Glutamatergic neuron (in vitro differentiated cells): ENCODE measurements around the gene PALD1. TPM values are rescaled to one million over a fixed set of nuclear protein-coding genes. Genes with fewer than 3 reads are reported as not detected.

Experiments used
- DNase-seq: peaks from one replicate; pipeline ENCODE4 v3.0.0; 2022
- H3K27ac Mint-ChIP-seq: one replicate; pipeline ENCODE4 v1.8.0; 2020; ENCODE audit warnings: mild to moderate bottlenecking, mixed read lengths, inconsistent platforms; ENCODE audit not compliant: unreplicated experiment
- H3K27me3 Mint-ChIP-seq: one replicate; pipeline ENCODE4 v1.8.0; 2020; ENCODE audit warnings: mild to moderate bottlenecking, moderate library complexity, mixed read lengths, inconsistent platforms; ENCODE audit not compliant: unreplicated experiment
- H3K36me3 Mint-ChIP-seq: one replicate; pipeline ENCODE4 v1.8.0; 2020; ENCODE audit warnings: mild to moderate bottlenecking, mixed read lengths, inconsistent platforms; ENCODE audit not compliant: unreplicated experiment
- H3K4me1 Mint-ChIP-seq: one replicate; pipeline ENCODE4 v1.8.0; 2020; ENCODE audit warnings: mild to moderate bottlenecking, low read depth, mixed read lengths, inconsistent platforms; ENCODE audit not compliant: unreplicated experiment
- H3K4me3 Mint-ChIP-seq: one replicate; pipeline ENCODE4 v1.8.0; 2020; ENCODE audit warnings: mild to moderate bottlenecking, mixed read lengths, inconsistent platforms; ENCODE audit not compliant: unreplicated experiment
- H3K9me3 Mint-ChIP-seq: one replicate; pipeline ENCODE4 v1.8.0; 2020; ENCODE audit warnings: mild to moderate bottlenecking, moderate library complexity, mixed read lengths, inconsistent platforms; ENCODE audit not compliant: unreplicated experiment
- total RNA-seq: library from RNA; stranded (reverse); fragmentation: NEBNext Ultra II Directional; extraction: Animal tissue kit (Norgen Biotek cat#: 25700); gene quantifications from one replicate; pipeline ENCODE4 v1.2.1, GENCODE V29; 2021; ENCODE audit not compliant: unreplicated experiment
- TF ChIP-seq, protein P1 (sequence below): fragments of 200-600 bp; sonication (generic); IDR thresholded peaks from one replicate; pipeline ENCODE4 v1.5.0; 2021; ENCODE audit not compliant: partially characterized antibody, unreplicated experiment

Gene PALD1
- total RNA-seq, 1 donor from 2014 or later, result 15.5 TPM

- TF ChIP-seq, protein P1, sequence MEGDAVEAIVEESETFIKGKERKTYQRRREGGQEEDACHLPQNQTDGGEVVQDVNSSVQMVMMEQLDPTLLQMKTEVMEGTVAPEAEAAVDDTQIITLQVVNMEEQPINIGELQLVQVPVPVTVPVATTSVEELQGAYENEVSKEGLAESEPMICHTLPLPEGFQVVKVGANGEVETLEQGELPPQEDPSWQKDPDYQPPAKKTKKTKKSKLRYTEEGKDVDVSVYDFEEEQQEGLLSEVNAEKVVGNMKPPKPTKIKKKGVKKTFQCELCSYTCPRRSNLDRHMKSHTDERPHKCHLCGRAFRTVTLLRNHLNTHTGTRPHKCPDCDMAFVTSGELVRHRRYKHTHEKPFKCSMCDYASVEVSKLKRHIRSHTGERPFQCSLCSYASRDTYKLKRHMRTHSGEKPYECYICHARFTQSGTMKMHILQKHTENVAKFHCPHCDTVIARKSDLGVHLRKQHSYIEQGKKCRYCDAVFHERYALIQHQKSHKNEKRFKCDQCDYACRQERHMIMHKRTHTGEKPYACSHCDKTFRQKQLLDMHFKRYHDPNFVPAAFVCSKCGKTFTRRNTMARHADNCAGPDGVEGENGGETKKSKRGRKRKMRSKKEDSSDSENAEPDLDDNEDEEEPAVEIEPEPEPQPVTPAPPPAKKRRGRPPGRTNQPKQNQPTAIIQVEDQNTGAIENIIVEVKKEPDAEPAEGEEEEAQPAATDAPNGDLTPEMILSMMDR, result no peak
- no peak overlapping the region for H3K27ac Mint-ChIP-seq
- DNase-seq, result no peak
- H3K9me3 Mint-ChIP-seq, result peaks cover 3% of the 10 kb centered on the region
- H3K4me1 Mint-ChIP-seq, result peaks cover 34% of the 10 kb centered on the region
- peaks cover 6% of the 10 kb centered on the region for H3K27me3 Mint-ChIP-seq
- no peaks in the 10 kb centered on the region for H3K36me3 Mint-ChIP-seq
- H3K4me3 Mint-ChIP-seq, result no peak overlapping the region
These were observed 36.0 kb downstream of the PALD1 start for GRCh38 chr10:70514591-70514990.

- DNase-seq, result no peak
- Mint-ChIP-seq H3K4me3 (no peak overlapping the region), H3K36me3 (no peaks in the 10 kb centered on the region), H3K27me3 (peaks cover 6% of the 10 kb centered on the region), H3K27ac (no peak overlapping the region), H3K9me3 (peaks cover 3% of the 10 kb centered on the region), H3K4me1 (peaks cover 28% of the 10 kb centered on the region)
- TF ChIP-seq, protein P1, result no peak
These were observed 36.6 kb downstream of the PALD1 start for GRCh38 chr10:70515035-70515667.

DNA sequence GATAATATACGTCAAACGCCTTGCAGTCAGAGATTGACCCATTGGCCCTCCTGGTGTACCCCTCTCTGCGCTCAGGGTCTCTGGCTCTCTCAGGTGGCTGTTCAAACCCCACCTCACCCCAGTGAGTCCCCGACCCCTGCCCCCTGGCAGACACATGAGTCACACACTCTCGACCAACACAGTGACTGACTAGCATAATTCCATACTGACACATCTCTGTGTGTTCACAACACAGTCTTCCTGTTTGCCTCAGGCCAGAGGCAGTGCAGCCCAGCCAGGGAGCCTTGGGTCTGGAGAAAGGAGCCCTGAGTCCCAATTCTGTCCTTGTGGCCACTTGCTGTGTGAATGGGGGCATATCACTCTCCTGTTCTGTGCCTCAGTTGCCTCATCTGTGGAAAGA, 40.1 kb downstream of the PALD1 start:
- peaks cover 6% of the 10 kb centered on the region for H3K9me3 Mint-ChIP-seq
- H3K27ac Mint-ChIP-seq, result no peak overlapping the region
- TF ChIP-seq, protein P1, result no peak
- no peak for DNase-seq
- H3K4me3 Mint-ChIP-seq, result no peak overlapping the region
- peaks cover 26% of the 10 kb centered on the region for H3K4me1 Mint-ChIP-seq
- H3K27me3 Mint-ChIP-seq, result peaks cover 14% of the 10 kb centered on the region
- H3K36me3 Mint-ChIP-seq, result no peaks in the 10 kb centered on the region

DNA sequence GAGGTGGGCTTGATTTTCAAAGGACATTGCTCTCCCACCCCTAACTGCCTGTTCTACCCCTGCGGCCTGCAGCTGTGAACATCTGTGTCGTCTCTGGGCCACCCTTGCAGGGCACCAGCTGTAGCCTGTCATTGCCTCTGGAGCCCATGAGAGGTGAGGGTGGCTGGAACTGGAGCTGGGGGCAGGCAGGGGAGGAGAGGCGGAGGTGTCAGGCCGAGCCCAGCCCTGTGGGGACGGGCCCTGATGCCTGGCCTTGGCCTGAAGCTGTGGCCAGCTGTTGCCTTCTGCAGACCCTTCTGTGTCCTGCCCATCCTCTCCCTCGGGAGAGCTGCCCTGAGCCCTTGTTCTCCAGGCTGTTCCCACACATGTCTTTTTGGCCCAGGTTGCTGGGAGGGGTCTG, 44.5 kb downstream of the PALD1 start:
- H3K27me3 Mint-ChIP-seq, result peaks cover 13% of the 10 kb centered on the region
- TF ChIP-seq, protein P1, result no peak
- H3K9me3 Mint-ChIP-seq, result peaks cover 3% of the 10 kb centered on the region
- peaks cover 26% of the 10 kb centered on the region for H3K4me1 Mint-ChIP-seq
- DNase-seq, result peak; percentile 71
- no peaks in the 10 kb centered on the region for H3K36me3 Mint-ChIP-seq
- peak overlapping the region; percentile 15 for H3K4me3 Mint-ChIP-seq
- H3K27ac Mint-ChIP-seq, result peak overlapping the region; percentile 76

DNA sequence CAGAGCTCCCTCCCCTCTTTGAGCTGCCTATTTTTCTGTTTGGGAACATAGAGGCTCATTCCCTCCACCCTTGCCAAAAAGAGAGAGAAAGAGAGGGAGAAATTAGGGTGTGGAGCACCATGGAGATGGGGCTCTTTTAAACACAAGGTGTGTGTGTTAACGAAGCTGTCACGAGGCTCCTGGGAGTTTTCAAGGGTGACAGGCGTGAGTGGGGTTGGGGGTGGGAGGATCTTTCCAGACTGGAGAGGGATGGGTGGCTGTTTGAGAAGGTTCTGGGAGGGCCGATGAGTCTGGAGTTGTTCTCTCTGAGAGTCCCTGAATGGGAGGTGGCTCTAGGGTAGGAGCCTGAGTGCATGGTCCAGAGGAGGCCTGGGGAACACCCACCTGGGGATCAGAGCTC, 45.0 kb downstream of the PALD1 start:
- no peak for DNase-seq
- Mint-ChIP-seq H3K27ac (peak overlapping the region; percentile 76), H3K4me3 (peak overlapping the region; percentile 15), H3K36me3 (no peaks in the 10 kb centered on the region), H3K4me1 (peaks cover 26% of the 10 kb centered on the region), H3K9me3 (peaks cover 3% of the 10 kb centered on the region), H3K27me3 (peaks cover 14% of the 10 kb centered on the region)
- TF ChIP-seq, protein P1, result no peak
